Lung (tissue), 12 donors: ENCODE results near the gene TEX29. TPM values are rescaled to one million over a fixed set of nuclear protein-coding genes. Genes with fewer than 3 reads are reported as not detected.

Source experiments
- ATAC-seq: fragments of 200-7000 bp; cut with Tn5 transposase; one replicate; pipeline ENCODE4 v1.9.1; 2020; ENCODE audit warnings: moderate number of reproducible peaks; ENCODE audit not compliant: insufficient read depth, low FRiP score
- DNase-seq, 3 donors: peaks; one replicate each; pipeline ENCODE4 v3.0.0-alpha.2; 2013 to 2017
- H3K27ac ChIP-seq, 2 donors: one replicate each; pipeline ENCODE4 v1.5.1; 2013; ENCODE audit warnings: mild to moderate bottlenecking in 2 of 2, moderate library complexity in 2 of 2, control low read depth in 1 of 2, inconsistent platforms in 1 of 2, low read depth in 1 of 2, low read length in 1 of 2
- H3K27me3 ChIP-seq, 3 donors: one replicate each; pipeline ENCODE4 v1.5.1; 2013; ENCODE audit warnings: low read length in 2 of 3; ENCODE audit not compliant: control insufficient read depth in 3 of 3, insufficient read depth in 3 of 3
- H3K36me3 ChIP-seq, 4 donors: one replicate each; pipeline ENCODE4 v1.5.1; 2013; ENCODE audit warnings: low read length in 4 of 4, mild to moderate bottlenecking in 1 of 4, moderate library complexity in 1 of 4; ENCODE audit not compliant: control insufficient read depth in 4 of 4, insufficient read depth in 4 of 4
- H3K4me1 ChIP-seq, 5 donors: one replicate each; pipeline ENCODE4 v1.5.1; 2013; ENCODE audit warnings: low read length in 5 of 5, mild to moderate bottlenecking in 2 of 5, moderate library complexity in 1 of 5; ENCODE audit not compliant: control insufficient read depth in 5 of 5, insufficient read depth in 5 of 5
- H3K4me3 ChIP-seq: one replicate; pipeline ENCODE4 v1.5.1; 2013; ENCODE audit warnings: mild to moderate bottlenecking, control low read depth, moderate library complexity
- H3K9ac ChIP-seq, 2 donors: one replicate each; pipeline ENCODE4 v1.5.1; 2013; ENCODE audit warnings: low read length in 2 of 2, control low read depth in 1 of 2; ENCODE audit not compliant: insufficient read depth in 1 of 2
- H3K9me3 ChIP-seq, 4 donors: one replicate each; pipeline ENCODE4 v1.5.1; 2013; ENCODE audit warnings: low read length in 3 of 4, mild to moderate bottlenecking in 1 of 4, moderate library complexity in 1 of 4; ENCODE audit not compliant: control insufficient read depth in 4 of 4, insufficient read depth in 3 of 4
- WGBS, 2 donors: extraction: QIAGEN DNeasy Blood & Tissue Kit; methylation state at CpG; one replicate each; pipeline ENCODE4 v1.1.7; 2013; 5-methylcytosine and 5-hydroxymethylcytosine counted together
- polyA plus RNA-seq, 2 donors: library from polyadenylated mRNA; stranded (reverse); fragments of 200-250 nt; gene quantifications; one replicate each; pipeline ENCODE4 v1.2.1, GENCODE V29; 2013
- total RNA-seq, 2 donors: library from RNA; depleted of rRNA in 1 of 2; stranded (reverse); fragments of >200 nt in 1 of 2; gene quantifications; one replicate each; pipeline ENCODE4 v1.2.1, GENCODE V29; 2014 to 2021
- TF ChIP-seq, protein P1 (sequence below): IDR thresholded peaks from 2 replicates; pipeline ENCODE4 v1.5.1; 2012; ENCODE audit warnings: mild to moderate bottlenecking; ENCODE audit errors: control extremely low read depth, extremely low read depth
- donor health status: control.
- donor health status: control.
- donor health status: Bipolar disorder and iron deficiency.
- donor health status: healthy.
- donor health status: DM: yes; HTN: yes; CAD: no.

Gene TEX29
- total and polyA plus RNA-seq, 4 donors: 0.19 to 0.79 (median 0.25) TPM; not detected in 1

DNA sequence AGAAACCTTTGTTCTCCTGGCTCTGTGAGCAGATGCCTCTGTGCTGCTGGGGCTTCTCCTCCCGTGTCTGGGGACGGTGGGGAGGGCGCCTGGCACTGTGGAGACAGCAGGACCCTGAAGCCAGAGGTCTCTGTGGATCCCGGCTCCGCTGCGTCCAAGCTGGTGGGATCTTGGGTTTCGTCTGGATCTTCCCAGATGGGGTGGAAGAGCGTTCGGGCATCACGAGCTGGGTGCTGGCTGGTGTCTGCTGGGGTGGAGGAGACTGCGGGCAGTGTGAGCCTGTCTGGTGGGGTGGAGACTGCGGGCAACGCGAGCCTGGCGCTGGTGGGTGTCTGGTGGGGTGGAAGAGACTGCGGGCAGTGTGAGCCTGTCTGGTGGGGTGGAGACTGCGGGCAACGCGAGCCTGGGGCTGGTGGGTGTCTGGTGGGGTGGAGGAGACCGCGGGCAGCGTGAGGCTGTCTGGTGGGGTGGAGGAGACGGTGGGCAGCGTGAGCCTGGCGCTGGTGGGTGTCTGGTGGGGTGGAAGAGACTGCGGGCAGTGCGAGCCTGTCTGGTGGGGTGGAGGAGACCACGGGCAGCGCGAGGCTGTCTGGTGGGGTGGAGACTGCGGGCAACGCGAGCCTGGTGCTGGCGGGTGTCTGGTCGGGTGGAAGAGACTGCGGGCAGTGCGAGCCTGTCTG lies 5.6 kb downstream of the TEX29 start:
- Histone ChIP-seq H3K4me3 (no peak overlapping the region), H3K27ac (no peak overlapping the region), H3K27me3 (no peaks in the 10 kb centered on the region), H3K4me1 (peaks cover 0 to 27% (median 0%) of the 10 kb centered on the region in 5 donors), H3K36me3 (no peaks in the 10 kb centered on the region), H3K9ac (no peak overlapping the region), H3K9me3 (peaks cover 0 to 2% (median 0%) of the 10 kb centered on the region in 4 donors)
- ATAC-seq (no peak), DNase-seq (no peak)
- WGBS, 2 donors: 82 to 89% methylated on average over 37 of the region's 37 CpGs
- TF ChIP-seq, protein P1, sequence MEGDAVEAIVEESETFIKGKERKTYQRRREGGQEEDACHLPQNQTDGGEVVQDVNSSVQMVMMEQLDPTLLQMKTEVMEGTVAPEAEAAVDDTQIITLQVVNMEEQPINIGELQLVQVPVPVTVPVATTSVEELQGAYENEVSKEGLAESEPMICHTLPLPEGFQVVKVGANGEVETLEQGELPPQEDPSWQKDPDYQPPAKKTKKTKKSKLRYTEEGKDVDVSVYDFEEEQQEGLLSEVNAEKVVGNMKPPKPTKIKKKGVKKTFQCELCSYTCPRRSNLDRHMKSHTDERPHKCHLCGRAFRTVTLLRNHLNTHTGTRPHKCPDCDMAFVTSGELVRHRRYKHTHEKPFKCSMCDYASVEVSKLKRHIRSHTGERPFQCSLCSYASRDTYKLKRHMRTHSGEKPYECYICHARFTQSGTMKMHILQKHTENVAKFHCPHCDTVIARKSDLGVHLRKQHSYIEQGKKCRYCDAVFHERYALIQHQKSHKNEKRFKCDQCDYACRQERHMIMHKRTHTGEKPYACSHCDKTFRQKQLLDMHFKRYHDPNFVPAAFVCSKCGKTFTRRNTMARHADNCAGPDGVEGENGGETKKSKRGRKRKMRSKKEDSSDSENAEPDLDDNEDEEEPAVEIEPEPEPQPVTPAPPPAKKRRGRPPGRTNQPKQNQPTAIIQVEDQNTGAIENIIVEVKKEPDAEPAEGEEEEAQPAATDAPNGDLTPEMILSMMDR: no peak

DNA sequence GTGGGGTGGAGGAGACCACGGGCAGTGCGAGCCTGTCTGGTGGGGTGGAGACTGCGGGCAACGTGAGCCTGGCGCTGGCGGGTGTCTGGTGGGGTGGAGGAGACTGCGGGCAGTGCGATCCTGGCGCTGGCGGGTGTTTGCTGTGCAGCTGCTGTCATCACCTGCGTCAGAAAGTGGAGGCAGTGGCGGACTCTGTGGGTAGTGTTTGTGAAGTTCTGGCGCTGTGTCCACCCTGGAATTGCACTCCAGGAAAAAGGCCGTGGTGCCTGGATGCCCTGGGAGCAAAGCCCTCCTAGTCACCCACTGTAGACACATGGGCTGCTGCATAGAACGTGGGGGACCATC lies 6.2 kb downstream of the TEX29 start:
- H3K9me3 ChIP-seq: peaks cover 0 to 2% (median 0%) of the 10 kb centered on the region in 4 donors
- 89 to 92% methylated on average over 15 of the region's 15 CpGs for WGBS, 2 donors
- ATAC-seq: no peak

DNA sequence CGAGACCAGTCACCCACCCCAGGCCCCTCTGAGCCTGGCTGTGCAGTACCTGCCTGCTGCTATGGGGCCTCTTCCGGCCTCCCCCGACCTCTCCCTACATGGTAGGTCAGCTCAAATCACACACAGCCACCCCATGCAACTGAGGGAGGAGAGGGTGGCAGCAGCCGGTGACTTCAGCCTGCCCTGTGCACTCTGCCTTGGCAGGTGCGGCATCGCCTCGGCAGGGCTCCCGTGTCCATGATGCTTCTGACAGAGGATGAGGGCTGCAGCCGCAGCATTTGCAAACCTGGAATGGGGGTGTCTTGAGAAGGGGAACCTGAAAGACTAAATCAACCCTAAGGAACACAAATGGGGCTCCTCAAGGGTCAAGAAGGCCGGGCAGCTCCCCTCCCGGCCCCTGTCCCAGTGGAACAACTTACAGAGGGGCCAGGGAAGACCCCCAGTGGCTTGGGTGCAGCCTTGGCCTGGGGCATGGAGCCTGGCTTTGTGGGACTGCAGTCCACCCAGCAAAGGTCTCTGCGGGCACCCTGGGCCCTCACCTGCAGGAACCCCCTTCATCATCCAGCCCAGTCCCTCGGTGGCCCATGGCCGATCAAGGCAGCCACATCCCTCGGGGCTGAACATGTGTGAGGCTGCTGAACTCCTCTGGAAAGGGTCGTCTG lies 6.7 kb downstream of the TEX29 start:
- H3K9me3 ChIP-seq: peaks cover 0 to 2% (median 0%) of the 10 kb centered on the region in 4 donors
- 85 to 89% methylated on average over 16 of the region's 16 CpGs for WGBS, 2 donors
- DNase-seq (no peak), ATAC-seq (no peak)
- no peak overlapping the region for H3K9ac ChIP-seq
- TF ChIP-seq, protein P1: no peak
- no peaks in the 10 kb centered on the region for H3K36me3 ChIP-seq
- H3K4me1 ChIP-seq: peaks cover 0 to 27% (median 0%) of the 10 kb centered on the region in 5 donors
- H3K27me3 ChIP-seq: no peaks in the 10 kb centered on the region
- no peak overlapping the region for H3K27ac ChIP-seq
- H3K4me3 ChIP-seq: no peak overlapping the region

More for the DNA sequence above, 6.2 kb downstream of the TEX29 start:
- Histone ChIP-seq H3K27ac (no peak overlapping the region), H3K4me3 (no peak overlapping the region), H3K4me1 (peaks cover 0 to 27% (median 0%) of the 10 kb centered on the region in 5 donors), H3K36me3 (no peaks in the 10 kb centered on the region), H3K27me3 (no peaks in the 10 kb centered on the region), H3K9ac (no peak overlapping the region)
- TF ChIP-seq, protein P1: no peak
- DNase-seq: no peak
